HepG2 (cell line): ENCODE measurements around the gene IGSF21.

Experiments used
- ATF2 ChIP-seq: sonication (generic); formaldehyde crosslinking; IDR thresholded peaks from 2 replicates; pipeline ENCODE4 v1.4.0; 2020; ENCODE audit warnings: missing genetic modification reagents
- CTCF ChIP-seq: sonication (generic); formaldehyde crosslinking; IDR thresholded peaks from 2 replicates; pipeline ENCODE4 v1.5.0; 2020; ENCODE audit warnings: mild to moderate bottlenecking, missing genetic modification reagents, moderate library complexity
- FOXA1 ChIP-seq, 2 experiments: fragments of 450-650 bp in 1 of 2; sonication (generic) in 1 of 2; formaldehyde crosslinking in 1 of 2; IDR thresholded peaks; 2 replicates each; pipeline versions ENCODE4 v1.4.0 to v1.6.1; 2016 to 2020; ENCODE audit warnings: missing genetic modification reagents in 1 of 2
- HCFC1 ChIP-seq: fragments of 150-350 bp; IDR thresholded peaks from 2 replicates; pipeline ENCODE4 v1.6.1; 2014; ENCODE audit warnings: low read depth, low read length
- MYC ChIP-seq: sonication (generic); formaldehyde crosslinking; IDR thresholded peaks from 2 replicates; pipeline ENCODE4 v1.9.0; 2021; ENCODE audit warnings: missing genetic modification reagents, borderline replicate concordance
- ZBTB33 ChIP-seq: sonication (generic); formaldehyde crosslinking; IDR thresholded peaks from 2 replicates; pipeline ENCODE4 v1.4.0; 2020; ENCODE audit warnings: missing genetic modification reagents
- ZNF382 ChIP-seq: sonication (generic); formaldehyde crosslinking; IDR thresholded peaks from 2 replicates; pipeline ENCODE4 v1.5.0; 2020; ENCODE audit warnings: missing genetic modification reagents, mild to moderate bottlenecking, borderline replicate concordance

GRCh38 chr1:18340158-18340764, 232.7 kb downstream of the IGSF21 start:
- TF ChIP-seq FOXA1 (IDR thresholded peaks at IDR 0.05) (no peak), FOXA1 (CRISPR knock-in tag; IDR thresholded peaks at IDR 0.05) (no peak), ZNF382 (CRISPR knock-in tag) (no peak), MYC (CRISPR knock-in tag) (no peak), CTCF (CRISPR knock-in tag) (no peak), ZBTB33 (CRISPR knock-in tag) (no peak), HCFC1 (no peak), ATF2 (CRISPR knock-in tag) (no peak)
